ENCODE measurements around the gene SYNPO2.
A peak's percentile ranks its signal among the peaks of the same experiment; 100 is the strongest.
"Not testable (repeated sequence)": the region's sequence is repeated elsewhere in the genome, so short reads cannot be mapped to it uniquely, and the experiment has no call there.

SYNPO2 gene

DNA sequence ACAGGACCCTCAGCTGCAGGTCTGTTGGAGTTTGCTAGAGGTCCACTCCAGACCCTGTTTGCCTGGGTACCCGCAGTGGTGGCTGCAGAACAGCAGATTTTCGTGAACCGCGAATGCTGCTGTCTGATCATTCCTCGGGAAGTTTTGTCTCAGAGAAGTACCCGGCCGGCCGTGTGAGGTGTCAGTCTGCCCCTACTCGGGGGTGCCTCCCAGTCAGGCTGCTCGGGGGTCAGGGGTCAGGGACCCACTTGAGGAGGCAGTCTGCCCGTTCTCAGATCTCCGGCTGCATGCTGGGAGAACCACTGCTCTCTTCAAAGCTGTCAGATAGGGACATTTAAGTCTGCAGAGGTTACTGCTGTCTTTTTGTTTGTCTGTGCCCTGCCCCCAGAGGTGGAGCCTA is 178.5 kb downstream of the SYNPO2 start:
- not testable (repeated sequence) for H2BK5ac ChIP-seq (ENCODE audit: low read depth, low read length, poor library complexity, severe bottlenecking); H2AFZ ChIP-seq (ENCODE audit: low read depth, low read length); H3K9ac ChIP-seq (ENCODE audit: low read length); H3K14ac ChIP-seq (ENCODE audit: low read length in 2 of 2); H3K4me3 ChIP-seq (ENCODE audit: insufficient read depth in 1 of 2, low read depth in 1 of 2, low read length in 2 of 2); H3K27me3 ChIP-seq (ENCODE audit: control insufficient read depth in 1 of 2, insufficient read depth in 1 of 2, low read length in 2 of 2); H4K8ac ChIP-seq (ENCODE audit: low read length); H3K4me1 ChIP-seq (ENCODE audit: control insufficient read depth, insufficient read depth, low read depth, low read length); H3K27ac ChIP-seq (ENCODE audit: low read length, poor library complexity, severe bottlenecking); H3K9me3 ChIP-seq (ENCODE audit: control insufficient read depth, low read length); H2BK12ac ChIP-seq (ENCODE audit: low read length in 2 of 2); H3K4ac ChIP-seq (ENCODE audit: low read depth in 1 of 2, low read length in 2 of 2); H3K23ac ChIP-seq (ENCODE audit: low read length in 2 of 2); H2BK120ac ChIP-seq (ENCODE audit: low read depth, low read length); H3K36me3 ChIP-seq (ENCODE audit: control insufficient read depth in 1 of 2, insufficient read depth in 2 of 2, low read depth in 1 of 2, low read length in 2 of 2); H3K79me1 ChIP-seq (replicated peaks; ENCODE audit: low read length, poor library complexity, severe bottlenecking); H3K4me2 ChIP-seq (ENCODE audit: low read length, poor library complexity, severe bottlenecking); H4K91ac ChIP-seq (ENCODE audit: low read length); H2BK15ac ChIP-seq (ENCODE audit: low read depth, poor library complexity, severe bottlenecking); DNase-seq; H2AK5ac ChIP-seq (ENCODE audit: low read length, severe bottlenecking)
- 86% methylated on average over 5 of the region's 12 CpGs for WGBS
- H3K18ac ChIP-seq (ENCODE audit: low read depth in 1 of 2, low read length in 2 of 2): peak overlapping the region in 1 of 2 experiments; percentile 3

DNA sequence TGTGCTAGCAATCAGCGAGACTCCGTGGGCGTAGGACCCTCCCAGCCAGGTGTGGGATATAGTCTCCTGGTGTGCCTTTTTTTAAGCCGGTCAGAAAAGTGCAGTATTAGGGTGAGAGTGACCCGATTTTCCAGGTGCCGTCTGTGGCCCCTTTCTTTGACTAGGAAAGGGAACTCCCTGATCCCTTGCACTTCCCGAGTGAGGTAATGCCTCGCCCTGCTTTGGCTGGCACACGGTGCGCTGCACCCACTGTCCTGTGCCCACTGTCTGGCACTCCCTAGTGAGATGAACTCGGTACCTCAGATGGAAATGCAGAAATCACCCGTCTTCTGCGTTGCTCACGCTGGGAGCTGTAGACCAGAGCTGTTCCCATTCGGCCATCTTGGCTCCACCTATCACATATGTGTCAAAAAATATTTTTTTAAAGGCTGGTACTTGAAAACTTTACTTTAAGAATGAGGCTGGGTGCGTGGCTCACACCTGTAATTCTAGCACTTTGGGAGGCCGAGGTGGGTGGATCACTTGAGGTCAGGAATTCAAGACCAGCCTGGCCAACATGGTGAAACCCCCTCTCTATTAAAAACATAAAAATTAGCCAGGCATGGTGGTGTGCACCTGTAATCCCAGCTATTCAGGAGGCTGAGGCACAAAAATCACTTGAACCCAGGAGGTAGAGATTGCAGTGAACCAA is 179.2 kb downstream of the SYNPO2 start:
- H3K9me3 ChIP-seq (ENCODE audit: control insufficient read depth, low read length); H2BK5ac ChIP-seq (ENCODE audit: low read depth, low read length, poor library complexity, severe bottlenecking); H3K4me3 ChIP-seq (ENCODE audit: insufficient read depth in 1 of 2, low read depth in 1 of 2, low read length in 2 of 2); H4K91ac ChIP-seq (ENCODE audit: low read length); H3K79me1 ChIP-seq (replicated peaks; ENCODE audit: low read length, poor library complexity, severe bottlenecking); H2AK5ac ChIP-seq (ENCODE audit: low read length, severe bottlenecking); H3K4me1 ChIP-seq (ENCODE audit: control insufficient read depth, insufficient read depth, low read depth, low read length); H4K8ac ChIP-seq (ENCODE audit: low read length); H3K14ac ChIP-seq (ENCODE audit: low read length in 2 of 2); H3K18ac ChIP-seq (ENCODE audit: low read depth in 1 of 2, low read length in 2 of 2); H2BK12ac ChIP-seq (ENCODE audit: low read length in 2 of 2); H3K9ac ChIP-seq (ENCODE audit: low read length); H3K27ac ChIP-seq (ENCODE audit: low read length, poor library complexity, severe bottlenecking); H2BK15ac ChIP-seq (ENCODE audit: low read depth, poor library complexity, severe bottlenecking); H3K4me2 ChIP-seq (ENCODE audit: low read length, poor library complexity, severe bottlenecking); H2AFZ ChIP-seq (ENCODE audit: low read depth, low read length); H3K27me3 ChIP-seq (ENCODE audit: control insufficient read depth in 1 of 2, insufficient read depth in 1 of 2, low read length in 2 of 2); DNase-seq; H3K4ac ChIP-seq (ENCODE audit: low read depth in 1 of 2, low read length in 2 of 2); H2BK120ac ChIP-seq (ENCODE audit: low read depth, low read length); H3K36me3 ChIP-seq (ENCODE audit: control insufficient read depth in 1 of 2, insufficient read depth in 2 of 2, low read depth in 1 of 2, low read length in 2 of 2); H3K23ac ChIP-seq (ENCODE audit: low read length in 2 of 2): not testable (repeated sequence)
- 53% methylated on average over 13 of the region's 17 CpGs for WGBS

- Histone ChIP-seq H3K4me1 (ENCODE audit: control insufficient read depth, insufficient read depth, low read depth, low read length) (no peaks in the 10 kb centered on the region), H3K4me2 (ENCODE audit: low read length, poor library complexity, severe bottlenecking) (no peak overlapping the region), H3K79me1 (replicated peaks; ENCODE audit: low read length, poor library complexity, severe bottlenecking) (no peaks in the 10 kb centered on the region), H2BK120ac (ENCODE audit: low read depth, low read length) (no peak overlapping the region), H4K8ac (ENCODE audit: low read length) (no peak overlapping the region), H3K23ac (ENCODE audit: low read length in 2 of 2) (no peak overlapping the region), H3K14ac (ENCODE audit: low read length in 2 of 2) (no peak overlapping the region), H2AFZ (ENCODE audit: low read depth, low read length) (no peak overlapping the region), H2BK12ac (ENCODE audit: low read length in 2 of 2) (no peak overlapping the region), H4K91ac (ENCODE audit: low read length) (no peak overlapping the region), H3K36me3 (ENCODE audit: control insufficient read depth in 1 of 2, insufficient read depth in 2 of 2, low read depth in 1 of 2, low read length in 2 of 2) (no peaks in the 10 kb centered on the region), H3K9ac (ENCODE audit: low read length) (no peak overlapping the region), H3K27me3 (ENCODE audit: control insufficient read depth in 1 of 2, insufficient read depth in 1 of 2, low read length in 2 of 2) (no peaks in the 10 kb centered on the region), H2BK15ac (ENCODE audit: low read depth, poor library complexity, severe bottlenecking) (no peak overlapping the region), H3K27ac (ENCODE audit: low read length, poor library complexity, severe bottlenecking) (no peak overlapping the region), H3K18ac (ENCODE audit: low read depth in 1 of 2, low read length in 2 of 2) (no peak overlapping the region), H2AK5ac (ENCODE audit: low read length, severe bottlenecking) (no peak overlapping the region), H3K9me3 (ENCODE audit: control insufficient read depth, low read length) (no peaks in the 10 kb centered on the region), H3K4me3 (ENCODE audit: insufficient read depth in 1 of 2, low read depth in 1 of 2, low read length in 2 of 2) (no peak overlapping the region), H3K4ac (ENCODE audit: low read depth in 1 of 2, low read length in 2 of 2) (no peak overlapping the region), H2BK5ac (ENCODE audit: low read depth, low read length, poor library complexity, severe bottlenecking) (no peak overlapping the region)
- WGBS: 44% methylated on average over 2 of the region's 3 CpGs
- DNase-seq: peak; percentile 27
Measured at GRCh38 chr4:119068529-119068962, 179.9 kb downstream of the SYNPO2 start.

- no peak overlapping the region for H3K23ac ChIP-seq (ENCODE audit: low read length in 2 of 2)
- H3K36me3 ChIP-seq (ENCODE audit: control insufficient read depth in 1 of 2, insufficient read depth in 2 of 2, low read depth in 1 of 2, low read length in 2 of 2): no peaks in the 10 kb centered on the region
- no peak for DNase-seq
- H2AFZ ChIP-seq (ENCODE audit: low read depth, low read length): no peak overlapping the region
- no peaks in the 10 kb centered on the region for H3K4me1 ChIP-seq (ENCODE audit: control insufficient read depth, insufficient read depth, low read depth, low read length)
- no peak overlapping the region for H3K9ac ChIP-seq (ENCODE audit: low read length)
- no peak overlapping the region for H3K18ac ChIP-seq (ENCODE audit: low read depth in 1 of 2, low read length in 2 of 2)
- no peak overlapping the region for H4K91ac ChIP-seq (ENCODE audit: low read length)
- no peak overlapping the region for H2BK15ac ChIP-seq (ENCODE audit: low read depth, poor library complexity, severe bottlenecking)
- H2BK120ac ChIP-seq (ENCODE audit: low read depth, low read length): no peak overlapping the region
- no peaks in the 10 kb centered on the region for H3K9me3 ChIP-seq (ENCODE audit: control insufficient read depth, low read length)
- H3K27ac ChIP-seq (ENCODE audit: low read length, poor library complexity, severe bottlenecking): no peak overlapping the region
- no peak overlapping the region for H3K14ac ChIP-seq (ENCODE audit: low read length in 2 of 2)
- H3K4me3 ChIP-seq (ENCODE audit: insufficient read depth in 1 of 2, low read depth in 1 of 2, low read length in 2 of 2): no peak overlapping the region
- H4K8ac ChIP-seq (ENCODE audit: low read length): no peak overlapping the region
- H3K79me1 ChIP-seq (replicated peaks; ENCODE audit: low read length, poor library complexity, severe bottlenecking): no peaks in the 10 kb centered on the region
- no peak overlapping the region for H2BK5ac ChIP-seq (ENCODE audit: low read depth, low read length, poor library complexity, severe bottlenecking)
- no peak overlapping the region for H2AK5ac ChIP-seq (ENCODE audit: low read length, severe bottlenecking)
- H2BK12ac ChIP-seq (ENCODE audit: low read length in 2 of 2): no peak overlapping the region
- H3K27me3 ChIP-seq (ENCODE audit: control insufficient read depth in 1 of 2, insufficient read depth in 1 of 2, low read length in 2 of 2): no peaks in the 10 kb centered on the region
- no peak overlapping the region for H3K4ac ChIP-seq (ENCODE audit: low read depth in 1 of 2, low read length in 2 of 2)
- WGBS: 89% methylated on average over 3 of the region's 4 CpGs
- no peak overlapping the region for H3K4me2 ChIP-seq (ENCODE audit: low read length, poor library complexity, severe bottlenecking)
Measured at GRCh38 chr4:119070301-119070700, 181.6 kb downstream of the SYNPO2 start.

Measured in mesenchymal stem cell (in vitro differentiated cells and primary cell).